HEK293 (cell line): ENCODE results near the gene FGB.

Experiments used
- CTCF ChIP-seq: fragments of 450-650 bp; formaldehyde crosslinking; IDR thresholded peaks from 2 replicates; pipeline ENCODE4 v1.5.1; 2016; ENCODE audit warnings: missing biosample characterization, missing genetic modification characterization
- ELK4 ChIP-seq: IDR thresholded peaks from 2 replicates; pipeline ENCODE4 v1.6.1; 2011; ENCODE audit warnings: mild to moderate bottlenecking, low read depth, low read length, borderline replicate concordance
- ZNF133 ChIP-seq: fragments of 450-650 bp; formaldehyde crosslinking; IDR thresholded peaks from 2 replicates; pipeline ENCODE4 v1.5.1; 2016; ENCODE audit warnings: missing biosample characterization, missing genetic modification characterization
- ZNF24 ChIP-seq: fragments of 450-650 bp; formaldehyde crosslinking; IDR thresholded peaks from 2 replicates; pipeline ENCODE4 v1.5.1; 2016; ENCODE audit warnings: missing biosample characterization, missing genetic modification characterization
- ZNF423 ChIP-seq: fragments of 450-650 bp; formaldehyde crosslinking; IDR thresholded peaks from 2 replicates; pipeline ENCODE4 v1.5.1; 2016; ENCODE audit warnings: missing biosample characterization, missing genetic modification characterization
- ZNF664 ChIP-seq: fragments of 450-650 bp; formaldehyde crosslinking; IDR thresholded peaks from 2 replicates; pipeline ENCODE4 v1.5.1; 2016; ENCODE audit warnings: missing biosample characterization, missing genetic modification characterization

- TF ChIP-seq CTCF (tag by site-specific recombination) (no peak), ZNF664 (tag by site-specific recombination) (no peak), ZNF133 (no peak), ELK4 (no peak), ZNF24 (tag by site-specific recombination) (no peak), ZNF423 (tag by site-specific recombination) (no peak)
These were observed 3.1 kb upstream of the FGB start for GRCh38 chr4:154559494-154560418.
